Spinal cord (tissue), 10 donors: ENCODE data around the gene TPRX1. TPM values are rescaled to one million over a fixed set of nuclear protein-coding genes. Genes with fewer than 3 reads are reported as not detected.

Experiments
- DNase-seq, 6 donors: peaks; one replicate each; pipeline versions ENCODE4 v3.0.0 to v3.0.0-alpha.2; 2013 to 2015; ENCODE audit warnings: low spot score in 6 of 6, low read depth in 4 of 6
- H3K27ac ChIP-seq: one replicate; pipeline ENCODE4 v1.5.1; 2013; ENCODE audit warnings: low read depth, low read length, control low read depth
- H3K27me3 ChIP-seq: one replicate; pipeline ENCODE4 v1.6.1; 2013; ENCODE audit warnings: low read length; ENCODE audit not compliant: control insufficient read depth, insufficient read depth
- H3K36me3 ChIP-seq: one replicate; pipeline ENCODE4 v1.6.1; 2013; ENCODE audit warnings: low read length; ENCODE audit not compliant: control insufficient read depth, insufficient read depth
- H3K4me1 ChIP-seq: one replicate; pipeline ENCODE4 v1.6.1; 2013; ENCODE audit warnings: low read length; ENCODE audit not compliant: control insufficient read depth, insufficient read depth
- H3K4me3 ChIP-seq: one replicate; pipeline ENCODE4 v1.5.1; 2013; ENCODE audit warnings: low read depth, low read length, control low read depth
- H3K9me3 ChIP-seq: one replicate; pipeline ENCODE4 v1.6.1; 2013; ENCODE audit warnings: low read length; ENCODE audit not compliant: control insufficient read depth, insufficient read depth
- WGBS: methylation state at CpG from one replicate; pipeline ENCODE4 v1.1.5; 2013; ENCODE audit warnings: missing lambda C conversion rate; ENCODE audit not compliant: insufficient coverage; 5-methylcytosine and 5-hydroxymethylcytosine counted together
- polyA plus RNA-seq, 2 donors: library from polyadenylated mRNA; unstranded; fragments of 120-200 nt; gene quantifications; one replicate each; pipeline ENCODE4 v1.2.1, GENCODE V29; 2013; ENCODE audit not compliant: insufficient read length in 2 of 2
- small RNA-seq: library from RNA; depleted of rRNA; stranded (forward); fragments of <200 nt; gene quantifications from one replicate; pipeline ENCODE3, GENCODE V24; 2014; ENCODE audit warnings: low replicate concordance
- total RNA-seq, 2 donors: library from RNA; depleted of rRNA in 1 of 2; stranded (reverse); fragments of 120-200 nt in 1 of 2; fragments of >200 nt in 1 of 2; gene quantifications; one replicate each; pipeline versions ENCODE4 v1.2.3 to v1.2.4, GENCODE V29; 2013 to 2014
- donor health status: healthy.

TPRX1 gene
- total and polyA plus RNA-seq, 4 donors, result not detected

DNA sequence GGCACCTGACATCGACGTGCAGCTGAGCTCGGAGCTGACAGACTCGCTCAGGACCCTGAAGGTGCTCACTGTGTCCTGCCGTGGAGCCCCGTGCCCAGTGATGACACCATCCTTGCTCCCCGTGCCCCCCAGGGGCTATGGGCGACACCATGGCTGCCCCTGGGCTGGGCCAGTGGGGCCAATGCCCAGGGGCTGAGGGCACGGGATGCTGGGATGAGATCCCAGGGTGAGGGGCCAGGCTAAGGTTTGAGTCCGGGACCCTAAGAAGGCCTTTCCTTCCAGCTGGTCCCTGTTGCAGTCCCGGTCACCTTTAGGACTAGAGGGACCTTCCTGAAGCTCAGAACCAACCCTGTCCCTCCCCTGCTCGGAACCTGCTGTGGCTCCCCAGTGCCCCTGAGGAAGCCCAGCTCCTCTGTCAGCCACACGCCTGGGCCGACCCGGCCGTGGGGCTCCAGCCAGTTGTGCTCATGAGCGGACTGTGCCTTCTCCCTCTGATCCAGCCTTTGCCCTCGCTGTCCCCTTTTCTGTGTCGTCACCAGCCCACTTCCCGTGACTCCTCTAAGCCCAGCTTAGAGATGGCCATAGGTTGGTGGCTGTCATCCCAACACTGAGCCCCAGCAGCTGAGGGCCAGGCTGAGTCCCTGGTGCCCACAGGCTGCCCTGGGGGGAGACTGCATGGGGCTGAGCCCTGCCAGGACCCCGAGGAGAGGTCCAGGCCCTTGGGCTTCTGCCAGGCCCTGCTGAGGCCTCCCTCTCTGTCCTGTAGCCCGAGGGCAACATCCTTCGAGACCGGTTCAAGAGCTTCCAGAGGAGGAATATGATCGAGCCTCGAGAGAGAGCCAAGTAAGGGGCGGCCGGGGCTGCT, 48.4 kb downstream of the TPRX1 start:
- 95% methylated on average over 28 of the region's 28 CpGs for WGBS
- no peak for DNase-seq
- no peaks in the 10 kb centered on the region for H3K4me1 ChIP-seq
- no peaks in the 10 kb centered on the region for H3K27me3 ChIP-seq
- H3K4me3 ChIP-seq, result no peak overlapping the region
- H3K27ac ChIP-seq, result no peak overlapping the region
- peaks cover 83% of the 10 kb centered on the region for H3K36me3 ChIP-seq
- H3K9me3 ChIP-seq, result no peaks in the 10 kb centered on the region

- 97% methylated on average over 34 of the region's 36 CpGs for WGBS
- no peak overlapping the region for H3K4me3 ChIP-seq
- no peak overlapping the region for H3K27ac ChIP-seq
- no peaks in the 10 kb centered on the region for H3K4me1 ChIP-seq
- H3K36me3 ChIP-seq, result peaks cover 90% of the 10 kb centered on the region
- no peaks in the 10 kb centered on the region for H3K27me3 ChIP-seq
- no peak for DNase-seq
- H3K9me3 ChIP-seq, result no peaks in the 10 kb centered on the region
Measured at GRCh38 chr19:47755065-47755761, 49.1 kb downstream of the TPRX1 start.

DNA sequence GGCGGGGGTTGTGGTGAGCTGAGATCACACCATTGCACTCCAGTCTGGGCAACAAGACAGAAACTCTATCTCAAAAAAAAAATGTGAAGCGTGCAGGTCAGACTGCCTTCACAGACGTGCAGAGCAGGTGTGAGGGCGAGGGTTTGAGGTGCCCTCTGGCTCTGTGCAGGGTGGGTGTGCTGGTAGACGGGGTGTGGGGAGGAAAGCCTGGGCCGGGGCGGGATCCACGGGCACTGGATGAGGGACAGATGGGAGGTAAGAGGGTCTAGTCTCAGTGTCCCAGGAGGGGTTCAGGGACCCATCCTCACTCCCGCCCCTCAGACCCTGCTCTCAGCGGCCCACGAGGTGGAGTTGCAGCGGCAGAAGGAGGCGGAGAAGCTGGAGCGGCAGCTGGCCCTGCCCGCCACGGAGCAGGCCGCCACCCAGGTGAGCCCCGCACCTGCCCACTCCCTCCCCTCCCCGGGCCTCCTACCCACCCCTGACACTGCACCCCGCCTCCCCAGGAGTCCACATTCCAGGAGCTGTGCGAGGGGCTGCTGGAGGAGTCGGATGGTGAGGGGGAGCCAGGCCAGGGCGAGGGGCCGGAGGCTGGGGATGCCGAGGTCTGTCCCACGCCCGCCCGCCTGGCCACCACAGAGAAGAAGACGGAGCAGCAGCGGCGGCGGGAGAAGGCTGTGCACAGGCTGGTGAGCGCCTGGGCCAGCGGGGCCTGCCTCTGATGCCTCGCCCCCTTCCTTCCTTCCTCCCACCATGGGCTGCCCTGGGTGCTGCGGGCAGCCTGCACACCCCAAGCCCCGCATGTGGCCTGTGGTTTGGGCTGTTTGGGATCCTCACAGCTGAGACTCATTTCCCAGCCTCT, 49.9 kb downstream of the TPRX1 start:
- Histone ChIP-seq H3K4me3 (no peak overlapping the region), H3K27me3 (no peaks in the 10 kb centered on the region), H3K4me1 (no peaks in the 10 kb centered on the region), H3K36me3 (peaks cover 93% of the 10 kb centered on the region), H3K27ac (no peak overlapping the region), H3K9me3 (no peaks in the 10 kb centered on the region)
- 93% methylated on average over 23 of the region's 37 CpGs for WGBS
- DNase-seq, result no peak

DNA sequence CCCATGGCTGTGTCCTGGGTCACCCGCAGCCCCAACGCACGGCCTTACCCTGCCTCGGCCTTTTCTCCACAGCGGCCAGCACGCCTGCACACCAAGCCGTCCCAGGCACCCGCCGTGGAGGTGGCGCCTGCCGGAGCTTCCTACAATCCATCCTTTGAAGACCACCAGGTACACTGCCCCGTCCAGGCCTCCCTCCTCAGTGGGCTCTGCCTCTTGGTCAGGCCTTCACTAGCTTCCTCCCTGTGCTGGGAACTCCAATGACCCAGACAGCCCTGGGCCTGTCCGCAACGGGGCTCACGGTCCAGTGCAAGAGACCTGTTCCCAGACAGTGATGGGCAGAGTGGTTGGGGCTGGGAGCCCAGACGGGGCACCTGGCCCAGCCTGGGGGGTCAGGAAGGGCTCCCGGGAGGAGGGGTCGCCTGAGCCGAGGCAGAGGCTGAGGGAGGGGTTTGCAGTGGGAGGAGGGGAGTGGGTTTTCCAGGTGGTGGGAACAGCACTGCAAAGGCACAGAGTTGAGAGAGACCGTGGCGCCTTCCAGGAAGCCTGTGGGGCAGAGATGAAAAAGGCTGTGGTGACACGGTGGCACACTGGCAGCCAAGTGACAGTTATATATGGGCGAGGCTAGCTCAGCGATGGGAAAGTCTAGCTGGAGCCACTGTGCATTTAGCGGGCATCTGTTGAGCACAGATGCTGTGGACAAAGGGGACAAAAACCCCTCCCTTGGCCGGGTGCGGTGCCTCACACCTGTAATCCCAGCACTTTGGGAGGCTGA, 51.7 kb downstream of the TPRX1 start:
- DNase-seq, result no peak
- Histone ChIP-seq H3K9me3 (no peaks in the 10 kb centered on the region), H3K36me3 (peaks cover 96% of the 10 kb centered on the region), H3K27me3 (no peaks in the 10 kb centered on the region), H3K27ac (no peak overlapping the region), H3K4me1 (no peaks in the 10 kb centered on the region), H3K4me3 (no peak overlapping the region)
- WGBS, result 93% methylated on average over 25 of the region's 27 CpGs

Small RNAs within 50 kb of the gene (small RNA-seq; reads per million reads assigned to genes)
- gene AC008745.1, result not detected
- not detected for gene SNORD23

Other genes with a start within 250 kb of the TPRX1 start
- gene ZNF541, start 231.4 kb downstream of the TPRX1 start, total RNA-seq, result under 1 TPM; 0.22 to 0.50 TPM
- gene ZNF541, start 231.4 kb downstream of the TPRX1 start, polyA plus RNA-seq, result under 1 TPM; 0.41 to 0.59 TPM
- 1 to 10 TPM; 2.7 to 4.7 TPM for gene BICRA, start 195.4 kb downstream of the TPRX1 start, total RNA-seq
- gene BICRA, start 195.4 kb downstream of the TPRX1 start, polyA plus RNA-seq, result 10 to 100 TPM; 19.0 to 24.4 TPM
- 10 to 100 TPM; 17.1 to 23.5 TPM for gene EHD2, start 91.1 kb downstream of the TPRX1 start, total RNA-seq
- 10 to 100 TPM; 16.0 to 26.4 TPM for gene EHD2, start 91.1 kb downstream of the TPRX1 start, polyA plus RNA-seq
- gene NOP53, start 59.0 kb downstream of the TPRX1 start, total RNA-seq, result 100 to 1,000 TPM in 1 of 2 donors, 10 to 100 TPM in 1; 34.6 to 126 TPM
- gene NOP53, start 59.0 kb downstream of the TPRX1 start, polyA plus RNA-seq, result 100 to 1,000 TPM; 213 to 224 TPM
- gene SELENOW, start 25.8 kb downstream of the TPRX1 start, total RNA-seq, result 100 to 1,000 TPM; 329 to 692 TPM
- 100 to 1,000 TPM; 639 to 641 TPM for gene SELENOW, start 25.8 kb downstream of the TPRX1 start, polyA plus RNA-seq
- under 1 TPM in 1 of 2 donors, not detected in 1; 0.17 TPM for gene CRX, start 17.4 kb upstream of the TPRX1 start, total RNA-seq
- gene CRX, start 17.4 kb upstream of the TPRX1 start, polyA plus RNA-seq, result under 1 TPM in 1 of 2 donors, not detected in 1; 0.18 TPM
- gene TPRX2, start 54.7 kb upstream of the TPRX1 start, total RNA-seq, result not detected
- not detected for gene TPRX2, start 54.7 kb upstream of the TPRX1 start, polyA plus RNA-seq
- under 1 TPM; 0.10 to 0.17 TPM for gene SULT2A1, start 81.8 kb upstream of the TPRX1 start, total RNA-seq
- under 1 TPM in 1 of 2 donors, not detected in 1; 0.20 TPM for gene SULT2A1, start 81.8 kb upstream of the TPRX1 start, polyA plus RNA-seq
- gene BSPH1, start 187.6 kb upstream of the TPRX1 start, total RNA-seq, result under 1 TPM in 1 of 2 donors, not detected in 1; 0.50 TPM
- not detected for gene BSPH1, start 187.6 kb upstream of the TPRX1 start, polyA plus RNA-seq
- under 1 TPM in 1 of 2 donors, not detected in 1; 0.40 TPM for gene ELSPBP1, start 190.1 kb upstream of the TPRX1 start, total RNA-seq
- under 1 TPM; 0.29 to 0.48 TPM for gene ELSPBP1, start 190.1 kb upstream of the TPRX1 start, polyA plus RNA-seq
- not detected for gene CABP5, start 239.5 kb upstream of the TPRX1 start, total RNA-seq
- not detected for gene CABP5, start 239.5 kb upstream of the TPRX1 start, polyA plus RNA-seq